GM18526 (cell line): ENCODE results near the gene FARP1.

Source experiments
- POLR2A ChIP-seq: IDR thresholded peaks from 3 replicates; pipeline ENCODE4 v1.6.1; 2011; ENCODE audit not compliant: insufficient read length; ENCODE audit errors: extremely low read depth

Gene FARP1

DNA sequence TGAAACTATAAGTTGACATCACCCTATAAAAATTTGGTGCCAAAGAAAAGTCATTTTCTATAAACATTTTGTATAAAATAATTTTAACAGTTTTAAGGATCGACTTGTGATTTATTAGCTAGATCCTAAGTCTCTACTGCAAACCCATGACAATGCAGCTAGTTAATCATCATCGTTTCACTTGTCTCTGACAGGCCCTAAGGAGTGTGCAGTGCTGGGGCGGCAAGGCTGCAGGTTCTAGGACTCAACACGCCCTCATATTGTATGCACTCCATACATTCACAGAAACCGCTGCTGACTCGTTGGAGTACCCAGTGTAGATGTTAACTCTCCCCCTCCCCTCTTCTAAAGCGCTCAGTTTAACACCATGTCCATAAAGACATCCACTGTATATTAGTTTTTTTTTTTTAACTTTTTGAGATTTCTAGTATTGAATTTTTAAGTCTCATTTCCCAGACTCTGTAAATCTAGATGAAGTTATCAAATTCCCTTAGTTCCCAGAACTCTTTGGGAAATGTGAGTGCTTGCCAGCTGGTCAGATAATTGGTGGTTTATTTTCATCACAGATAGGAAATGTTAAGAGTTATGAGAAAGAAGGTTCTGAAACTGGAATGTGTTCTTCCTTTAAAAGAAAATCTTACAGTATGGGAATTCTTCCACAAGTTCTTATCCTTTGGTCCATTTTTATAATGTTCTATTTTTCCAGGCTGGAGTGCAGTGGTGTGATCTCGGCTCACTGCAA, 197.0 kb downstream of the FARP1 start:
- no peak for TF ChIP-seq POLR2A

DNA sequence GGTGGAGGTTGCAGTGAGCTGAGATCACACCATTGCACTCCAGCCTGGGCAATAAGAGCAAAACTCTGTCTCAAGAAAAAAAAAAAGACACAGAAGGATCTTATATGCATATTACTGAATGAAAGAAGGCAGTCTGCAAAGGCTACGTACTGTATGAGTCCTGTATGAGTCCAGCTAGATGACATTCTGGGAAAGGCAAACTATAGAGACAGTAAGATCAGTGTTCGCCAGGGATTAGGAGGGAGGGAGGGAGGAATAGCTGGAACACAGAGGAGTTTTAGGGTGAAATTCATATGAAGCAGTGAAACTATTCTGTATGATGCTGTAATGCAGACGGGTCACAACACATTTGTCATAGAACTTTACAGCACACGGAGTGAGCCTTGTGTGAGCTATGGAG, 200.1 kb downstream of the FARP1 start:
- no peak for TF ChIP-seq POLR2A

DNA sequence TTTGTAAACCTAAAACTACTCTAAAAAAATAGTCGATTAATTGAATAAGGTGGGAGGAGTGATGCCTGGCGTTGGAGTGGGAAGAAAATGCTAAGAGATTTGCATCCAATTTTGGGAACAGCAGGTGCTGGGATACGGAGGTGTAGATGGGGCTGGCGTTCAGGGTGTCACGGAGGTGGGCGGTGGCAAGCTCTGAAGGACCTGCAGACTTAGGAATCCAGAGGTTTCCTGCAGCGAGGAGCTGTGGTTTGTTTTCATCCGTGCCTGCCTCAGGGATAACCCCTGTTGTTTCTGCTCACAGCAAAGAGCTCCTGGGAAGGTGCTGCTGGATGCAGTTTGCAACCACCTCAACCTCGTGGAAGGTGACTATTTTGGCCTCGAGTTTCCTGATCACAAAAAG, 200.6 kb downstream of the FARP1 start:
- TF ChIP-seq POLR2A, result no peak

DNA sequence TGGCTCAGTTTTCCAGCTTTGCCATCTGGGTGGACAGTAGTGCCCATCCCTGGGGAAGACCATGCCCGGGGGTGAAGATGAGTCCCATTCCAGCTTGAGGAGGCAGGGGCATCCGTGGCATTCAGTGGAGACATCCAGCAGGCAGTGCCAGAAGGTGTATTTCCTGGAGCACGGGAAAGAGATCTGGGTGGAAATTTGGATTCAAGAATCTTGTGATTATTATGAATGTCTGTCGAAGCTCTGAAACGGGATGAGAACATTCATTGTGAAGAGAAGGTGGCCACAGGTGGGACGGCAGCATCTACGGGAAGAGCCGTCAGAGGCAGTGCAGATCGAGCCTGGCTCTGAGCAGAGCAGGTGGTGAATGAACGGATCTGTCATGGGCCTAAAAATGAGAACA, 201.5 kb downstream of the FARP1 start:
- no peak for TF ChIP-seq POLR2A

DNA sequence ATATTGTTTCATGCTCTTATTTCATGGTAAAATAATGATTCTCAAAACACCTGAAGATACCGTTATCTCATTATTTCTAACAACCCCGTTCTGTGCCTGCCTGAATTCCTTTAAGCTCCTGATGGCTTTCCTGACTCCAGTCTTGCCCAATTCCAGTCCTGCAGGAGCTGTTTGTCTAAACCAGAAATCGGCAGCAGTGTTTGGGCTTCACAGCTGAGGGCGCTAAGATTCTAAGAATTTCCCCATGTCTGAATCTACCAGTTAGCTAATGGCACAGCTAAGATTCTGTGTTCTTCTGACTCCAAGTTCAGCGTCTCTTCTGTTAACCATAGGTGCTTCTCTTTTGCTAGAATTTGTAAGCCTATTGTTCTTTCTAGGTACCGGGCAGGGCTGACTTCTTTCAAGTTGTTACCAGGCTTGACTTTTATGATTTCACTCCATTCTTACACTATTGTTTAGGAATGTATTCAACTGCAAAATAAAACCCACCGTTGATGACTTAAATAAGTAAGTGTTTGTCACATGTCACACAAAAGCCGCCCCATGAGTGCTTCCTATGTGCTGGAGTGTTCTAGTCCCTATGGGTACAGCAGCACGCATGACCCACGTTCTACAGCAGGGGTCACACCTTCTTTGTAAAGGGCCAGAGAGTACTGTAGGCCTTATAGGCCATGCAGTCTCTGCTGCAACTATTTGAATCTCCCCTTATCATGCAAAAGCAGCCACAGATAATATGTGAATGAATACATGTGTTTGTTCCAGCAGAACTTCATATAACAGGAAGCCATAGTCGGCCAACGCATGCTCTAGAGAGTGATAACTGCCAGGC, 202.4 kb downstream of the FARP1 start:
- TF ChIP-seq POLR2A, result no peak

DNA sequence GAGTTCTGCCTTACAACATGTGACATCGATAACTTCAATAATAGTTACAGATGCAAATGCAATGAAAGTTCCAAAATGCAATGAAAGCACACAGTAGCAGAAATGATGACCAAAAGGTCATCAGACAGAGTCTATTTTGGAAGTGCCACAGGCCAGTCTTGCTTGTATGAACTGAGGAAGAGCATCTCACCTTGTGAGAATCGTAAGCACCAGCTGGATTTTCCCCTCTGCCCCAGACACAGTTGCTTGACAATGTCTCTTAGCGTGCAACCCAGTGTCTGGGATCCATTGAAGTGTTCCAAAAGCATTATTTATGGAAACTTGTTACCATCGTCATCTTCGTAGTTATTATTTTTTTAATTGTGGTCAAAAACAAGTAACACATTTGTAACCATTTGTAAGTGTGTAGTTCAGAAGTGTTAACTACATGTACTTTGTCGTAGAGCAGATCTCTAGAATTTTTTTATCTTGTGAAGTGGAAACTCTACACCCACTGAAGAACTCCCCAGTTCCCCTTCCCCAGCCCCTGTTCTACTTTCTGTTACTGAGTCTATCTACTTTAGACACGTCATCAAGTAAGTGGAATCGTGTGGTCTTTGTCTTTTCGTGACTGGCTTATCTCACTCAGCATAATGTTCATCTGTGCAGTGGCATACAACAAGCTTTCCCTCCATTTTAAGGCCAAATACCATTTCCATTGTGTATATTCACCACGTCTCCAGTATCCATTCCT, 204.2 kb downstream of the FARP1 start:
- TF ChIP-seq POLR2A, result no peak

DNA sequence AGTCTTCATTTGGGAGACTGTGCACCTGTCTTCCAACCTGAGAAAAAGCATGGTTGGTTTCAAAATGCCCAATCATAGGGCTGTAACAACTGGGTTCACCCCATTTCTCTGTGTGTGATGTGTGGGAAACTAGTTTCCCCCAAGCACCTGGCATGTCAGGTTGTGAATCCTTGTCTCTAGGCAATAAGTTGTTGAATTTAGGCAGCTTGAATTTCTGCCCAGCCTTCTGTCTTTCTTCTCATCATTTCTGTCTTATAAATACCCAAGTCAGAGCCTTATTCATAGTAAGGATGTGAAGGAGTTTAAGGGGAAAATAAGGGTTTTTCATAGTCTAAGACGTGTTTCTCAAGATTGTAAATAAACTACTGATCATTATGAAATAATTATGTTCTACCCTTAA, 204.9 kb downstream of the FARP1 start:
- no peak for TF ChIP-seq POLR2A

DNA sequence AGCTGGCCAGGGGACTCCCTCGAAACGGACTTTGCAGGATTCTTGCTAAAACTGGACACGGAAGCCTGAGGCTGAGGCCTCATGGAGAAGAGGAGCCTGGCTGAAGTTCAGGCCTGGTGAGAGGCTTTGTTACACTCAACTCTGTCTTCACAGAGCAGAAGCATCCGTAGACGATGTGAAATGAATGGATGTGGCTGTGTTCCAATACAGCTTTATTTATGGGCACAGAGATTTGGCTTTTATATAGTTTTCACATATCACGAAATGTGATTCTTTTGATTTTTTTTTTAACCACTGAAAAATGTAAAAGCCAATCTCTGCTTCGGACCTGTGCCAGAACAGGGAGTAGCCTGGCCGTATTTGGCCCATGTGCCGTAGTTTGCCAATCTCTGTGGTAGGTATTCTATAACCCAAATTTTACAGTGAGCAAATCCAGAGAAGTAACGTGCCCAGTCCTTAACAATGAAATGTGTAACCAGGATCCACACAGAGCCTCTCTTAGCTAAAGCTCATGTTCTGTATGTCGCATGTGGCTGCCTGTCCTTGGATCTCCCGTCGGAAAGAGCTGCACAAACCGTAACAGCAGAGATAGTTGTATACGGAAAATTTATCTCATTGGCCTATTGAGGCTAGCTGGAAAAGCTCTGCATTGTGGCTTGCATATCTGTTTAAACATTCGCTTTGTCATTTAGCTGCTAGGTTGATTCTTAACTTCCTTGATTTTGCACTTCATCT, 205.7 kb downstream of the FARP1 start:
- no peak for TF ChIP-seq POLR2A

DNA sequence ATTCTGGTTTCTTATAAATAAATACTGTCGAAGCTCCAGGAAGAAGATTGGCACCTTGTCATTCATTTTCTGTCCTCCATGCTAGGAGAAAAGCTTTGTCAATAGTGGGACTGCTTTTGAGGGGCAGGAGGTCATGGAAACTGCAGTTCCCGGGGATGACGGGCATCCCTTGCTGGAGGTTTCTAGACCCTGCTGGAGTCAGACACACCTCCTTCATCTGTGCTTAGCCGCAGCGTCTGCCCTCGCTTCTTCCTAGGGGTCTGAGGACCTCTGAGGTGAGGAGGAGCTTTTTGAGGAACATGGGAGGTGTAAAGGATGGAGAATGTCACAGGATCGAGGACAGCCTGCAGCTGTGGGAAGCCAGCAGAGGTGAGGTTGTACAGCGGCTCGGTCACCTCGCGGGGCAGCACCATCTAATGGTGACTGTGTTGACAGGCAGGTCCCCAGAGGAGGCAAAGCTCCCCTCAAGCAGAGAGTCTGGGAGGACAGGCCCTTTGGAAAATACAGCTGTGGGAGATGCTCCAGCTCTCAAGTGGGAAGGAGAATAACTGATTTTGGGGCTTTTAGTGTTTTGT, 206.9 kb downstream of the FARP1 start:
- TF ChIP-seq POLR2A, result no peak

DNA sequence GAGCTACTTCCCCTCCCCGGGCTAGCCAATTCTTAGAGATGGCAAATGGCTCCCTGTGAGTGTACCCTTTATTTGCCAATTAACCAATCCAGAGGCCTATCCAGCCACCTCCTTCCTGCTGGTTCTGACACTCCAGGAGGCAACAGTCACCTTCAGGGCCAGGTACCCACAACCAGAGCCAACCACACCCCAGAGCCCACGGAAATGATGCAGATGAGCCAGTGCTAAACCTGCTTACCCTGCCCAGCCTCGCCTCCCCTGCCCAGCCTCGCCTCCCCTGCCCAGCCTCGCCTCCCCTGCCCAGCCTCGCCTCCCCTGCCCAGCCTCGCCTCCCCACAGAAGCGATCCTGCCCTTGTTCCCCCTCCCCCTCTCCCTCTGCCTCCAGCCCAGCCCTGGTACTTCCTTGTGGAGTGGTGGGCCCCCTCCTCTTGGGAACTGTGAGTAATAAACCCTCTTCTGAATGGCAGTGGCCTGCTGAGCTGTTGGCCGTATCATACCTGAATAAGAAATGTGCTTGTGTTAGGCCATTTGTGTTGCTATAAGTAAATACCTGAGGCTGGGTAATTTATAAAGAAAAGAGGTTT, 207.9 kb downstream of the FARP1 start:
- no peak for TF ChIP-seq POLR2A

DNA sequence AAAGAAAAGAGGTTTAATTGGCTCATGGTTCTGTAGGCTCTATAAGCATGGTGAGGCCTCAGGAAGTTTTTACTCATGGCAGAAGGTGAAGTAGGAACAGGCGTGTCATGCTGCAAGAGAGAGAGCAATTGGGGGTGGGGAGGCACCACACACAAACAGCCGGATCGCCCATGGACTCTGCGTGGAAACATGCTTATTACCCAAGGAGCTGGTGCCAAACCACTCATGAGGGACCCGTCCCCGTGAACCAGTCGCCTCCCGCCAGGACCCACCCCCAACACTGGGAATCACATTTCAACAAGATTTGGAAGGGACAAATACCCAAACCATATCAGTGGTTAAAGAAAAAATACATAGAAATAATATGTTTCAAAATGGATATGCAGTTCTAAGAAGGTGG, 208.7 kb downstream of the FARP1 start:
- no peak for TF ChIP-seq POLR2A

DNA sequence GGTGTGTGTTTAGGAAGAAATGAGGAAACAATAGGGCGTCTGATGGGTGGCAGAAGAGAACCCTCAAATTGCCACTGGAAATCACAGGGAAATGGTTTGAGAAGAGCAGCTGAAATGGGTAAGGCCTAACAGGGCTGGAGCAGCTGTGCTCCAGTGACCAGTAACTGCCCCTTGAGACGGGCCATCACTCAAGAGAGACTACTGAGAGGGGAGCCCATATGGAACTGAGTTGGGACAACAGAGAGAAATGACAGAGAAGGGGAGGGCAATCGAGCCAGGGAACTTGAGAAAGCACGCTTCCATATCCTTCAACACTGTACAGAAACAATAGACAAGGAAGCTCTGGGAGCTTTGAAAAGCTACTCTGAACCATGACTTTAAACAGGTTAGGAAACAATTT, 209.3 kb downstream of the FARP1 start:
- no peak for TF ChIP-seq POLR2A

DNA sequence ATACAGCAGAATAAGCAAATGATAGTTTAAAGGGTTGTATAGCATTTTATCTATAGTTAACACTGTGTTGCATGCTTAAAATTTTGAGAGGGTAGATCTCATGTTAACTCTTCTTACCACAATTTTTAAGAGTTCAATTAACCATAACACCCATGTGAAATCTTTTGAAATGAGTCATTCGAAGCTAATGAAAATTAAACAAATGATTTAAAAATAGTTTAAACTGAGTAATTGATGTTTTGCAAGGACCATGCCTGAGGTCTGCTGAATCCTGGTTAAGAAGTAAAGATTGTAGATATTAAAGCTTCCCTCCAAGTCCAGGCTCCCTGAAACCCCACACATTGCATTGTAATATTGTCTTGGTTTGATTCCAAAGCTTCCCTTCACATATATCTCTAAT, 210.9 kb downstream of the FARP1 start:
- no peak for TF ChIP-seq POLR2A

DNA sequence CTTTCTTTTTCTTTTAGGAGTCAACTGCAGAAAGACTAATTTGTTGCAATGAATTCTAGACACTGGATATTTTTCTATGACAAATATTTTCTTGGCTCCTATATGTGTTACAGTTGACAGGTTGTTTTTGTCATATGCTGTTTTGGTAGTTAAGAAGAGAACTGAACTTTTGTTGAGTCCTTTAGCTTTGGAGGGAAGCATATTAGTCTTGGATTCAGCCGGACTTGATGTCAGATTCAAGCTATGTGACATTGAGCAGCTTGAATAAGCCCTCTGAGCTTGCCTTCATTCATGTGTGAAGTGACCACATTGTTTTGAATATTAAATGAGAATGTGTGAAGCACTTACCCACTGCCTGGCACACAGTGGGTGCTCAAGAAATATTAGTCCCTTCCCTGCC, 216.0 kb downstream of the FARP1 start:
- TF ChIP-seq POLR2A, result no peak

DNA sequence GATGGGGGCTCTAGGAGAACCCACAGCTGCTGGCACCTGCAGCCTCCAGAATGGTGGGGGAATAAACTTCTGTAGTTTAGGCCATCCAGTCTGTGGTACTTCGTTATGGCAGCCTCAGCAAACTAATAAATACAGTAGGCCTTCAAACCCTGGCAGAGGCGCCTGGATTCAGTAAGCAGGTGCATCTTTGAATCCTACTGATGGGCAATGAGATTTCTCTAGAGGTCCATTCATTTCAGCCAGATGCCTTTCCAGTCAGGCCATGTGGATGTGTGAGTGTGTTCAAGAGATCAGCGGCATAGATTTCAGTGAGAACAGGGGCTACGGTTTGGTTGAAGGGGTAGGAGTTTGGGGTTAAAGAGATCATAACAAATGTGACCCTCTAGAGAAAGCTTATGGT, 217.7 kb downstream of the FARP1 start:
- no peak for TF ChIP-seq POLR2A

DNA sequence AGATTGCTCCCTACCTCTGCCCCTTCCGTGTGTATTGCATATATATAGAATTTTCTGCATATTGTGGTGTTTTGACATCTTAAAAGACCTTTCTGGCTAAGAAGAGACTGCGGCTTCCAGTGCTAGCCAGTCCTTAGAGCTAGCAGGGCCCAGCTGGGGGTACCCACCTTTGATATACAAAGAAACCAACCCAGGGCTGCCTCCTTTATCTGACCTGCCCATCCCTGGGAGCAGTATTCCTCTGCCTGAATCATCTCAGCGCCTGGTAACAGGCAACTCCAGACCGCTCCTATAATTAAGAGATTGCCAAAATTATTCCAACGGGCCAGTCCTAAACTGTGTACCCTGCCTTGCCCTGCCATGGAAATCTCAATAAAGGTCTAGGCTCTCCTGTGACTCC, 220.4 kb downstream of the FARP1 start:
- no peak for TF ChIP-seq POLR2A
